GM12878 (cell line): Measurements from ENCODE around the gene ATXN1L.

Source experiments
- CTCF ChIP-seq, 3 experiments: IDR thresholded peaks in 2 of 3; conservative IDR thresholded peaks in 1 of 3; 2 replicates each; pipeline ENCODE4 v1.5.1; 2011; ENCODE audit warnings: low read depth in 3 of 3, low read length in 3 of 3, mild to moderate bottlenecking in 3 of 3, control low read depth in 2 of 3, moderate library complexity in 2 of 3, inconsistent platforms in 1 of 3, mixed read lengths in 1 of 3; ENCODE audit not compliant: control insufficient read depth in 2 of 3, insufficient read depth in 1 of 3; ENCODE audit errors: extremely low read depth in 1 of 3
- RCOR1 ChIP-seq: conservative IDR thresholded peaks from 2 replicates; pipeline ENCODE4 v1.6.1; 2012; ENCODE audit warnings: low read depth, low read length, improper control_type of control experiment
- YY1 ChIP-seq: IDR thresholded peaks from 2 replicates; pipeline ENCODE4 v1.6.1; 2011; ENCODE audit warnings: low read depth, mild to moderate bottlenecking, low read length
- ZBTB40 ChIP-seq: fragments of 450-650 bp; IDR thresholded peaks from 2 replicates; pipeline ENCODE4 v1.6.1; 2016; ENCODE audit warnings: mild to moderate bottlenecking, moderate library complexity, borderline replicate concordance

DNA sequence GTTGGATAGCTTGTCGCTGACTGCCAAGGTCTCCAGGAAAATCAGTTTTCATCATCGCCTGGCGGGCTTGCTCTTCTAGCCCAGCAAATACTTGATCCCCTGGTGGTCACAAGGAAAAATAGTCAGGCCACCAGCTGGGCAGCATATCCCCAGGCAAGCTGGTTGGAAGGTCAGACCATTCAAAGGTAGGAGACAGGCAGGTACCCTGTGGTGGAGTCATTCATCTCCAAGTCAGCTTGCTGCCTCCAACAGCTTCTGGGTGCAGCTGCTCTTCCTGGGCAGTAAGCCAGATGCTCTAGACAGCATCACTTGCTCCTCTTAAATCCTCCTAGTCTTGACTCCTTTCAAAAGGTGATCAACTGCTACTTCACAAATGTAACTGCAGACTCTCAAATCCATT, 22.2 kb downstream of the ATXN1L start:
- TF ChIP-seq CTCF (IDR thresholded peaks at IDR 0.05 in 2 of 3, conservative IDR thresholded peaks at IDR 0.05 in 1 of 3; ENCODE audit: control insufficient read depth in 2 of 3, extremely low read depth in 1 of 3, insufficient read depth in 1 of 3, low read depth in 3 of 3, low read length in 3 of 3) = no peak
- TF ChIP-seq YY1 = no peak
- TF ChIP-seq ZBTB40 = no peak
- no peak for TF ChIP-seq RCOR1
